KMS-11 (cell line): Measurements from ENCODE around the gene CBL.
A peak's percentile ranks its signal among the peaks of the same experiment; 100 is the strongest.

Source experiments
- H2AFZ ChIP-seq: fragments of 200-600 bp; sonication (generic); 2 replicates; pipeline ENCODE4 v1.6.1; 2016; ENCODE audit warnings: antibody characterized with exemption, mixed run types, low read depth
- H3K27ac ChIP-seq: fragments of 200-600 bp; sonication (generic); 2 replicates; pipeline ENCODE4 v1.6.1; 2016; ENCODE audit warnings: mild to moderate bottlenecking, mixed run types
- H3K27me3 ChIP-seq: fragments of 200-600 bp; sonication (generic); 2 replicates; pipeline ENCODE4 v1.6.1; 2017; ENCODE audit warnings: mild to moderate bottlenecking, low read depth, mixed run types, moderate library complexity; ENCODE audit not compliant: insufficient read depth
- H3K36me3 ChIP-seq: fragments of 200-600 bp; sonication (generic); 2 replicates; pipeline ENCODE4 v1.6.1; 2017; ENCODE audit warnings: mild to moderate bottlenecking, mixed run types; ENCODE audit not compliant: insufficient read depth
- H3K4me1 ChIP-seq: fragments of 200-600 bp; sonication (generic); 2 replicates; pipeline ENCODE4 v1.6.1; 2016; ENCODE audit warnings: mild to moderate bottlenecking, low read depth, mixed run types; ENCODE audit not compliant: poor library complexity, severe bottlenecking
- H3K4me2 ChIP-seq: fragments of 200-600 bp; sonication (generic); 2 replicates; pipeline ENCODE4 v1.7.0; 2016; ENCODE audit warnings: mild to moderate bottlenecking, mixed run types
- H3K4me3 ChIP-seq: fragments of 200-600 bp; sonication (generic); IDR thresholded peaks from 2 replicates; pipeline ENCODE4 v1.6.1; 2017; ENCODE audit warnings: low read depth, low read length, mixed read lengths; ENCODE audit not compliant: insufficient read depth
- H3K79me2 ChIP-seq: fragments of 200-600 bp; sonication (generic); 2 replicates; pipeline ENCODE4 v1.6.1; 2016; ENCODE audit warnings: low read depth, mixed run types; ENCODE audit not compliant: insufficient read depth
- H3K9ac ChIP-seq: fragments of 200-600 bp; sonication (generic); 2 replicates; pipeline ENCODE4 v1.6.1; 2016; ENCODE audit warnings: mild to moderate bottlenecking, mixed run types
- H4K20me1 ChIP-seq: fragments of 200-600 bp; sonication (generic); 2 replicates; pipeline ENCODE4 v1.6.1; 2016; ENCODE audit warnings: mild to moderate bottlenecking, mixed run types; ENCODE audit not compliant: insufficient read depth
- TF ChIP-seq, protein P1 (sequence below): fragments of 200-600 bp; sonication (generic); conservative IDR thresholded peaks from 2 replicates; pipeline ENCODE4 v1.6.1; 2017; ENCODE audit warnings: low read depth, mild to moderate bottlenecking, antibody characterized with exemption, low read length, moderate library complexity, mixed read lengths

The CBL gene

DNA sequence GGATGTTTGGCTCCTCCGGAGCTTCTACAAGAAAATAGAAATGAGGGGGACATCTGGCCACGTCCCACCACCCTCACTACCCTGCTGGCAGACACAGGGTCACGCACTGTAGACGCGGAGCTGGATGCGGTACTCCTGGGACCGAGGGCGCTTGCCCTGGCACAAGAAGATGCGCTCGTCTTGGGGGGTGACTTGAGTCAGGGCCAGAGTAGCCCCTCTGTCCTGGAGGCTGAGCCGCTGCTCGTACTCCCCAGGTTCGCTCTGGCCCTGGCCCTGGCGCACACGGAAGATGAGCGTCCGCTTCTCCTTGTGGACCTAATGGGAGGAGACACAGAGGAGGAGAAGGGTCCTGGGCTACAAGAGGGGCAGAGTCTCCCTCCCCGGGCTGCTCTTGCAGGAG is 108.6 kb downstream of the CBL start:
- Histone ChIP-seq H3K36me3 (no peaks in the 10 kb centered on the region), H3K4me3 (no peak overlapping the region), H3K27me3 (no peaks in the 10 kb centered on the region; the same call in 1 of the 2 replicates), H2AFZ (peak overlapping the region; percentile 87; the same call in 1 of the 2 replicates), H3K79me2 (no peaks in the 10 kb centered on the region), H3K4me2 (peak overlapping the region; percentile 76; the same call in 1 of the 2 replicates), H4K20me1 (no peaks in the 10 kb centered on the region), H3K27ac (no peak overlapping the region), H3K9ac (no peak overlapping the region; the same call in 1 of the 2 replicates), H3K4me1 (peaks cover 6% of the 10 kb centered on the region)
- TF ChIP-seq, protein P1, sequence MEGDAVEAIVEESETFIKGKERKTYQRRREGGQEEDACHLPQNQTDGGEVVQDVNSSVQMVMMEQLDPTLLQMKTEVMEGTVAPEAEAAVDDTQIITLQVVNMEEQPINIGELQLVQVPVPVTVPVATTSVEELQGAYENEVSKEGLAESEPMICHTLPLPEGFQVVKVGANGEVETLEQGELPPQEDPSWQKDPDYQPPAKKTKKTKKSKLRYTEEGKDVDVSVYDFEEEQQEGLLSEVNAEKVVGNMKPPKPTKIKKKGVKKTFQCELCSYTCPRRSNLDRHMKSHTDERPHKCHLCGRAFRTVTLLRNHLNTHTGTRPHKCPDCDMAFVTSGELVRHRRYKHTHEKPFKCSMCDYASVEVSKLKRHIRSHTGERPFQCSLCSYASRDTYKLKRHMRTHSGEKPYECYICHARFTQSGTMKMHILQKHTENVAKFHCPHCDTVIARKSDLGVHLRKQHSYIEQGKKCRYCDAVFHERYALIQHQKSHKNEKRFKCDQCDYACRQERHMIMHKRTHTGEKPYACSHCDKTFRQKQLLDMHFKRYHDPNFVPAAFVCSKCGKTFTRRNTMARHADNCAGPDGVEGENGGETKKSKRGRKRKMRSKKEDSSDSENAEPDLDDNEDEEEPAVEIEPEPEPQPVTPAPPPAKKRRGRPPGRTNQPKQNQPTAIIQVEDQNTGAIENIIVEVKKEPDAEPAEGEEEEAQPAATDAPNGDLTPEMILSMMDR = no peak

DNA sequence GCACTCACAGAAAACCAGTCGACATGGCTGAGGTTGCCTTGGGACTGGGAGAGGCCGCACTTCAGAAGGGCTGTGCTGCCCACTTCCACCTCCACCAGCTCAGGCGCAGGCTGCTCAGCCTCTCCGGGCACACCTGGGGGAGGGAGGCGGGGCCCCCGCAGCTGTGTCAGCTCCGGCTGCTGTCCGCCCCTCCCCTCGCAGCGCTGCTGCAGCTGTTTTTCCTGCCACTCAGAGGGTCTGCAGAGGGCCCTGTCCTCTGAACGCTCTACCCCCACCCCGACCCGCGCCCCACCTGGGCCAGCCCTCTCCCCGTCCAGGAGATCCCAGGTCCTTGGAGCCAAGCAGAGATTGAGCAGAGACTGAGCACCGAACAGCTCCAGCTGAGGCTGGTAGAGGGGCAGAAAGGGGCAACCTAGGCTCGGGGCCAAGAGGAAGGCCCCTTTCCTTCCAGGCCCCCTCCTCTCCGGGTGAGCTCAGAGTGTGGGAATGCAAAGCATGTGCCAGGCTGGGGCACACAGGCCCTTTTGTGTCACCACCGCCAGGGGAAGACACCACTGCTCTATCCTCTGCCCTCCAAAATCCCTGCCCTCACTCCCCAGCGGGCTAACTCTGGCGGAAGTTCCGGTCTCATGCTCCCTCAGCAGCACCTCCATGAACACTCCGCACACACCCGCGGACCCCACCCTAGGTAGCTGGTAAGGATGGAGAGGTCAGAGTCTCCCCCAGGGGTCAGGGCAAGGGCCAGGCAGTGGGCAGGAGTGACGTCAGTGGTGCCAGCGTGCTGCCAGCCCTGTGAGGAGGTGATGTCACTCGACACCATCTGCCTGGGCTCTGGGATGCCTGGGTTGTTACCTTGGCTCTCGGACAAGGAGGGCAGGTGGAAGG is 109.2 kb downstream of the CBL start:
- TF ChIP-seq, protein P1 = peak; percentile 24; the same call in 1 of the 2 replicates
- Histone ChIP-seq H2AFZ (peak overlapping the region; percentile 87), H4K20me1 (no peaks in the 10 kb centered on the region), H3K9ac (peak overlapping the region; percentile 34; the same call in 1 of the 2 replicates), H3K4me1 (peaks cover 6% of the 10 kb centered on the region), H3K27ac (no peak overlapping the region; the same call in 1 of the 2 replicates), H3K79me2 (no peaks in the 10 kb centered on the region), H3K36me3 (no peaks in the 10 kb centered on the region), H3K4me2 (peak overlapping the region; percentile 76), H3K4me3 (no peak overlapping the region), H3K27me3 (no peaks in the 10 kb centered on the region; the same call in 1 of the 2 replicates)

DNA sequence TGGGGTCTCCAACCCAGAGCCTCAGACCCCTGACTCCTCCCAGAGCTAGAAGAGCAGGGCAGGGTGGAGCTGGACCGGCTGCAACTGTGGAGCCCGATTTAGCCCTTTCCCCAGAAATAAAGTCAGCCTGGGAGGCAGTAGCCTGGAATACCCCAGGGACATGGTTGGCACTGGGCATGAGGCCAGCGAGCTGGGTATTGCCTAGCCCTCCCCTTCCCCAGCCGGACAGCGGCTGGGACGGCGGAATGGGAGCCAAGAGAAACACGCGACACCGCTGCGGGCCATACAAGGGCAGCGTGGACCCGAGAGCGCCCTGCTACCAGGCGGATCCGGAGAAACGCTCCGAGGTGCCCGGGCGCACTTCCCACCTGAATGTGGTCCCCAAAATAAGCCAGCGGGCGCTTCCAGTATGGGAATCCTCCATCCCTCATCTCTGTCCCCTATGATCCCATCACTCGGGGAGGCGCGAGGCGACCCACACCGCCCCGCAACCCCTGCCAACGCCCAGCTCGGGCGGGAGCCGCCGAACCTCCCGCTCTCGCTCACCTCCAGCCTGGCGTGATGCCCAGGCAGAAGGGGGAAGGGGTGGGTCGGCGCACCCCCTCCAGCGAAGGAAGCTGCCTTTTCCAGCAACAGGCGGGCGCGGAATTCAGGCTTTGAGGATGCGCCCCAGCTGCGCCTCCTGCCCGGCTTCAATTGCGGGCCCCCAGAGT is 110.0 kb downstream of the CBL start:
- Histone ChIP-seq H3K4me1 (peaks cover 6% of the 10 kb centered on the region), H3K36me3 (no peaks in the 10 kb centered on the region), H3K9ac (peak overlapping the region; percentile 34; the same call in 1 of the 2 replicates), H3K27me3 (no peaks in the 10 kb centered on the region; the same call in 1 of the 2 replicates), H4K20me1 (no peaks in the 10 kb centered on the region), H3K4me2 (peak overlapping the region; percentile 76), H3K79me2 (no peaks in the 10 kb centered on the region), H3K27ac (no peak overlapping the region; the same call in 1 of the 2 replicates), H2AFZ (peak overlapping the region; percentile 87), H3K4me3 (no peak overlapping the region)
- TF ChIP-seq, protein P1 = no peak

- no peak within 1 kb of the TSS for H3K4me3 ChIP-seq
- no peaks in the 10 kb centered on the region for H4K20me1 ChIP-seq
- H3K79me2 ChIP-seq = no peaks in the 10 kb centered on the region
- H3K9ac ChIP-seq = peak within 1 kb of the TSS; percentile 34; the same call in 1 of the 2 replicates
- no peaks in the 10 kb centered on the region for H3K36me3 ChIP-seq
- peak within 1 kb of the TSS; percentile 87 for H2AFZ ChIP-seq
- TF ChIP-seq, protein P1 = no peak
- H3K4me1 ChIP-seq = peaks cover 8% of the 10 kb centered on the region
- peak within 1 kb of the TSS; percentile 76 for H3K4me2 ChIP-seq
- no peaks in the 10 kb centered on the region; the same call in 1 of the 2 replicates for H3K27me3 ChIP-seq
- no peak within 1 kb of the TSS for H3K27ac ChIP-seq
These were observed 110.8 kb downstream of the CBL start, which contains the start of gene MCAM for GRCh38 chr11:119316729-119317591. TSS of gene MCAM (minus strand) at chr11:119317130. CDS start at chr11:119317101, 29 bp downstream.
